SK-N-SH treated with all-trans-retinoic acid at 6 μM for 48 hours (cell line): ENCODE results near the gene PWWP2A.

Source experiments
- ATAC-seq: fragments of 200-7000 bp; cut with Tn5 transposase; 3 replicates; pipeline ENCODE4 v1.9.1; 2020; ENCODE audit warnings: mild to moderate bottlenecking, moderate library complexity
- ARNTL ChIP-seq: fragments of 450-650 bp; formaldehyde crosslinking; IDR thresholded peaks from 2 replicates; pipeline ENCODE4 v1.5.0; 2020; ENCODE audit warnings: low read depth, mild to moderate bottlenecking, moderate library complexity, borderline replicate concordance
- BACH2 ChIP-seq: fragments of 250-450 bp; sonication (Bioruptor Pico); IDR thresholded peaks from 2 replicates; pipeline ENCODE4 v1.9.0; 2021; ENCODE audit warnings: mild to moderate bottlenecking, borderline replicate concordance
- CSDC2 ChIP-seq: fragments of 250-450 bp; sonication (Bioruptor Pico); IDR thresholded peaks from 2 replicates; pipeline ENCODE4 v1.5.0; 2020; ENCODE audit warnings: mild to moderate bottlenecking, moderate library complexity
- ESRRG ChIP-seq: fragments of 250-450 bp; sonication (Bioruptor Pico); IDR thresholded peaks from 2 replicates; pipeline ENCODE4 v1.6.1; 2021; ENCODE audit warnings: mild to moderate bottlenecking
- GLIS3 ChIP-seq: fragments of 250-450 bp; sonication (Bioruptor Pico); IDR thresholded peaks from 2 replicates; pipeline ENCODE4 v1.5.0; 2020; ENCODE audit warnings: mild to moderate bottlenecking, moderate library complexity
- ISL1 ChIP-seq: fragments of 250-450 bp; sonication (Bioruptor Pico); IDR thresholded peaks from 2 replicates; pipeline ENCODE4 v2.1.2; 2022; ENCODE audit warnings: mild to moderate bottlenecking, moderate library complexity
- OSR1 ChIP-seq: fragments of 250-450 bp; sonication (Bioruptor Pico); IDR thresholded peaks from 2 replicates; pipeline ENCODE4 v1.8.0; 2022; ENCODE audit warnings: moderate library complexity, mild to moderate bottlenecking, inconsistent platforms
- PPARA ChIP-seq: fragments of 250-450 bp; sonication (Bioruptor Pico); IDR thresholded peaks from 2 replicates; pipeline ENCODE4 v1.5.0; 2020; ENCODE audit warnings: mild to moderate bottlenecking, borderline replicate concordance
- RARB ChIP-seq: fragments of 250-450 bp; sonication (Bioruptor Pico); IDR thresholded peaks from 2 replicates; pipeline ENCODE4 v1.8.0; 2021; ENCODE audit warnings: mild to moderate bottlenecking, moderate library complexity
- SNAI2 ChIP-seq: fragments of 250-450 bp; sonication (Bioruptor Pico); IDR thresholded peaks from 2 replicates; pipeline ENCODE4 v1.5.0; 2020; ENCODE audit warnings: mild to moderate bottlenecking, moderate library complexity
- TCF4 ChIP-seq: fragments of 250-450 bp; sonication (Bioruptor Pico); IDR thresholded peaks from 2 replicates; pipeline ENCODE4 v1.8.0; 2021; ENCODE audit warnings: mild to moderate bottlenecking, moderate library complexity, borderline replicate concordance
- TOX ChIP-seq: fragments of 250-450 bp; sonication (Bioruptor Pico); IDR thresholded peaks from 2 replicates; pipeline ENCODE4 v1.8.0; 2021; ENCODE audit warnings: mild to moderate bottlenecking, moderate library complexity, borderline replicate concordance
- ZC3H10 ChIP-seq: fragments of 250-450 bp; sonication (Bioruptor Pico); IDR thresholded peaks from 2 replicates; pipeline ENCODE4 v1.5.1; 2021; ENCODE audit warnings: mild to moderate bottlenecking, moderate library complexity
- ZFP3 ChIP-seq: fragments of 250-450 bp; sonication (Bioruptor Pico); IDR thresholded peaks from 2 replicates; pipeline ENCODE4 v1.5.0; 2020; ENCODE audit warnings: mild to moderate bottlenecking, moderate library complexity
- ZFP30 ChIP-seq: fragments of 450-650 bp; formaldehyde crosslinking; IDR thresholded peaks from 2 replicates; pipeline ENCODE4 v1.5.0; 2022; ENCODE audit warnings: mild to moderate bottlenecking, moderate library complexity
- ZNF565 ChIP-seq: fragments of 450-650 bp; formaldehyde crosslinking; conservative IDR thresholded peaks from 2 replicates; pipeline ENCODE4 v1.5.0; 2020; ENCODE audit warnings: low read depth, mild to moderate bottlenecking, moderate library complexity
- ZNF70 ChIP-seq: fragments of 450-650 bp; formaldehyde crosslinking; IDR thresholded peaks from 2 replicates; pipeline ENCODE4 v1.5.0; 2020; ENCODE audit warnings: mild to moderate bottlenecking, moderate library complexity
- ZNF8 ChIP-seq: fragments of 450-650 bp; formaldehyde crosslinking; IDR thresholded peaks from 2 replicates; pipeline ENCODE4 v1.5.0; 2020; ENCODE audit warnings: mild to moderate bottlenecking, moderate library complexity
- TF ChIP-seq, protein P1 (sequence below): fragments of 250-450 bp; sonication (Bioruptor Pico); IDR thresholded peaks from 2 replicates; pipeline ENCODE4 v1.5.1; 2021; ENCODE audit warnings: mild to moderate bottlenecking, moderate library complexity
- TF ChIP-seq, protein P2 (sequence below): fragments of 250-450 bp; sonication (Bioruptor Pico); IDR thresholded peaks from 2 replicates; pipeline ENCODE4 v1.5.0; 2020; ENCODE audit warnings: mild to moderate bottlenecking, moderate library complexity
- TF ChIP-seq, protein P3 (sequence below): fragments of 250-450 bp; sonication (Bioruptor Pico); IDR thresholded peaks from 2 replicates; pipeline ENCODE4 v1.8.0; 2021; ENCODE audit warnings: low read depth, mild to moderate bottlenecking, moderate library complexity, borderline replicate concordance
- TF ChIP-seq, protein P4 (sequence below): fragments of 250-450 bp; sonication (Bioruptor Pico); IDR thresholded peaks from 2 replicates; pipeline ENCODE4 v1.8.0; 2020; ENCODE audit warnings: mild to moderate bottlenecking, moderate library complexity, borderline replicate concordance

Gene PWWP2A

DNA sequence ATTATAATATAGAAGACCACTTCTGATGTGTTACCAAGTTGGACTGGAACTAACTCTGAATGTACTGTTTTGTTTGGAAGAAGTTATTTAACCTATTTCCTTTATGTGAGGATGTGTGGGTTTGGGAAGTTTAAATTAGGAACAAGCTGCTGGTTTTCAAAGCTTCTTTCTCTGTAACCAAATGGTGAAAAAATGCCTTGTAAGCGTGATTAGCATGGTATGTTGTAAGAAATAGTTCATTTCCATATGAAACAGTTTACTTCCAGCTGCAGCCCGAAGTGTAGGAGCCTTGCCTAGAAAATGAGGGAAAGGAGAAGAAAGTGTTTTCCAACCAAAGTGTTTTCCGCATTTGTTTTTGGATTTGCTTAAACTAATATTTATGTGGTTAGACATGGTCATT, 74.3 kb downstream of the PWWP2A start:
- TF ChIP-seq TCF4: no peak
- no peak for TF ChIP-seq CSDC2 (CRISPR knock-in tag)
- no peak for TF ChIP-seq ZNF8 (CRISPR knock-in tag)
- TF ChIP-seq OSR1: no peak
- TF ChIP-seq SNAI2: no peak
- no peak for TF ChIP-seq RARB (CRISPR knock-in tag)
- TF ChIP-seq BACH2 (CRISPR knock-in tag): no peak
- no peak for TF ChIP-seq ZFP30
- TF ChIP-seq, protein P1, sequence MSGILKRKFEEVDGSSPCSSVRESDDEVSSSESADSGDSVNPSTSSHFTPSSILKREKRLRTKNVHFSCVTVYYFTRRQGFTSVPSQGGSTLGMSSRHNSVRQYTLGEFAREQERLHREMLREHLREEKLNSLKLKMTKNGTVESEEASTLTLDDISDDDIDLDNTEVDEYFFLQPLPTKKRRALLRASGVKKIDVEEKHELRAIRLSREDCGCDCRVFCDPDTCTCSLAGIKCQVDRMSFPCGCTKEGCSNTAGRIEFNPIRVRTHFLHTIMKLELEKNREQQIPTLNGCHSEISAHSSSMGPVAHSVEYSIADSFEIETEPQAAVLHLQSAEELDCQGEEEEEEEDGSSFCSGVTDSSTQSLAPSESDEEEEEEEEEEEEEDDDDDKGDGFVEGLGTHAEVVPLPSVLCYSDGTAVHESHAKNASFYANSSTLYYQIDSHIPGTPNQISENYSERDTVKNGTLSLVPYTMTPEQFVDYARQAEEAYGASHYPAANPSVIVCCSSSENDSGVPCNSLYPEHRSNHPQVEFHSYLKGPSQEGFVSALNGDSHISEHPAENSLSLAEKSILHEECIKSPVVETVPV (CRISPR knock-in tag): no peak
- no peak for TF ChIP-seq ZC3H10 (CRISPR knock-in tag)
- TF ChIP-seq, protein P2, sequence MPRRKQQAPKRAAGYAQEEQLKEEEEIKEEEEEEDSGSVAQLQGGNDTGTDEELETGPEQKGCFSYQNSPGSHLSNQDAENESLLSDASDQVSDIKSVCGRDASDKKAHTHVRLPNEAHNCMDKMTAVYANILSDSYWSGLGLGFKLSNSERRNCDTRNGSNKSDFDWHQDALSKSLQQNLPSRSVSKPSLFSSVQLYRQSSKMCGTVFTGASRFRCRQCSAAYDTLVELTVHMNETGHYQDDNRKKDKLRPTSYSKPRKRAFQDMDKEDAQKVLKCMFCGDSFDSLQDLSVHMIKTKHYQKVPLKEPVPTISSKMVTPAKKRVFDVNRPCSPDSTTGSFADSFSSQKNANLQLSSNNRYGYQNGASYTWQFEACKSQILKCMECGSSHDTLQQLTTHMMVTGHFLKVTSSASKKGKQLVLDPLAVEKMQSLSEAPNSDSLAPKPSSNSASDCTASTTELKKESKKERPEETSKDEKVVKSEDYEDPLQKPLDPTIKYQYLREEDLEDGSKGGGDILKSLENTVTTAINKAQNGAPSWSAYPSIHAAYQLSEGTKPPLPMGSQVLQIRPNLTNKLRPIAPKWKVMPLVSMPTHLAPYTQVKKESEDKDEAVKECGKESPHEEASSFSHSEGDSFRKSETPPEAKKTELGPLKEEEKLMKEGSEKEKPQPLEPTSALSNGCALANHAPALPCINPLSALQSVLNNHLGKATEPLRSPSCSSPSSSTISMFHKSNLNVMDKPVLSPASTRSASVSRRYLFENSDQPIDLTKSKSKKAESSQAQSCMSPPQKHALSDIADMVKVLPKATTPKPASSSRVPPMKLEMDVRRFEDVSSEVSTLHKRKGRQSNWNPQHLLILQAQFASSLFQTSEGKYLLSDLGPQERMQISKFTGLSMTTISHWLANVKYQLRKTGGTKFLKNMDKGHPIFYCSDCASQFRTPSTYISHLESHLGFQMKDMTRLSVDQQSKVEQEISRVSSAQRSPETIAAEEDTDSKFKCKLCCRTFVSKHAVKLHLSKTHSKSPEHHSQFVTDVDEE (CRISPR knock-in tag): no peak
- TF ChIP-seq ISL1 (CRISPR knock-in tag): no peak
- TF ChIP-seq ZNF70 (CRISPR knock-in tag): no peak
- no peak for TF ChIP-seq GLIS3 (CRISPR knock-in tag)
- no peak for TF ChIP-seq ESRRG (CRISPR knock-in tag)
- TF ChIP-seq PPARA (CRISPR knock-in tag): no peak
- TF ChIP-seq, protein P3, sequence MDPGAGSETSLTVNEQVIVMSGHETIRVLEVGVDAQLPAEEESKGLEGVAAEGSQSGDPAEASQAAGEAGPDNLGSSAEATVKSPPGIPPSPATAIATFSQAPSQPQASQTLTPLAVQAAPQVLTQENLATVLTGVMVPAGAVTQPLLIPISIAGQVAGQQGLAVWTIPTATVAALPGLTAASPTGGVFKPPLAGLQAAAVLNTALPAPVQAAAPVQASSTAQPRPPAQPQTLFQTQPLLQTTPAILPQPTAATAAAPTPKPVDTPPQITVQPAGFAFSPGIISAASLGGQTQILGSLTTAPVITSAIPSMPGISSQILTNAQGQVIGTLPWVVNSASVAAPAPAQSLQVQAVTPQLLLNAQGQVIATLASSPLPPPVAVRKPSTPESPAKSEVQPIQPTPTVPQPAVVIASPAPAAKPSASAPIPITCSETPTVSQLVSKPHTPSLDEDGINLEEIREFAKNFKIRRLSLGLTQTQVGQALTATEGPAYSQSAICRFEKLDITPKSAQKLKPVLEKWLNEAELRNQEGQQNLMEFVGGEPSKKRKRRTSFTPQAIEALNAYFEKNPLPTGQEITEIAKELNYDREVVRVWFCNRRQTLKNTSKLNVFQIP (CRISPR knock-in tag): no peak
- no peak for TF ChIP-seq ZNF565
- no peak for TF ChIP-seq TOX (CRISPR knock-in tag)
- TF ChIP-seq, all 23 proteins: peak for 0
- ATAC-seq: no peak

DNA sequence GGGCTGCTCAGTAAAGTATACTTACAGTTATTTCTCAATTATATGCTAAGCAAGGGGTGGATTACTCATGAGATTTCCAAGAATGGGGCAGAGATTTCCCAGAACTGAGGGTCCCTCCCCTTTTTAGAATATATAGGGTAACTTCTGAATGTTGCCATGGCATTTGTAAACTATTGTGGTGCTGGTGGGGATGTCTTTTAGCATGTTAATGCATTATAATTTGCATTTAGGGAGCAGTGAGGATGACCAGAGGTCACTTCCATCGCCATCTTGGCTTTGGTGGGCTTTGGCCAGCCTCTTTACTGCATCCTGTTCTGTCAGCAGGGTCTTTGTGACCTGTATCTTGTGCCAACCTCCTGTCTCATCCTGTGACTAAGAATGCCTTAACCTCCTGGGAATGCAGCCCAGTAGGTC, 74.9 kb downstream of the PWWP2A start:
- TF ChIP-seq, protein P2 (CRISPR knock-in tag): no peak
- TF ChIP-seq RARB (CRISPR knock-in tag) (no peak), GLIS3 (CRISPR knock-in tag) (no peak), ESRRG (CRISPR knock-in tag) (no peak), ARNTL (CRISPR knock-in tag) (no peak), BACH2 (CRISPR knock-in tag) (no peak), ZNF565 (no peak), ZFP30 (no peak), ISL1 (CRISPR knock-in tag) (no peak), ZFP3 (CRISPR knock-in tag) (no peak), CSDC2 (CRISPR knock-in tag) (no peak), ZC3H10 (CRISPR knock-in tag) (no peak), TOX (CRISPR knock-in tag) (no peak), SNAI2 (no peak), PPARA (CRISPR knock-in tag) (no peak)
- TF ChIP-seq, protein P3 (CRISPR knock-in tag): no peak
- TF ChIP-seq, protein P4, sequence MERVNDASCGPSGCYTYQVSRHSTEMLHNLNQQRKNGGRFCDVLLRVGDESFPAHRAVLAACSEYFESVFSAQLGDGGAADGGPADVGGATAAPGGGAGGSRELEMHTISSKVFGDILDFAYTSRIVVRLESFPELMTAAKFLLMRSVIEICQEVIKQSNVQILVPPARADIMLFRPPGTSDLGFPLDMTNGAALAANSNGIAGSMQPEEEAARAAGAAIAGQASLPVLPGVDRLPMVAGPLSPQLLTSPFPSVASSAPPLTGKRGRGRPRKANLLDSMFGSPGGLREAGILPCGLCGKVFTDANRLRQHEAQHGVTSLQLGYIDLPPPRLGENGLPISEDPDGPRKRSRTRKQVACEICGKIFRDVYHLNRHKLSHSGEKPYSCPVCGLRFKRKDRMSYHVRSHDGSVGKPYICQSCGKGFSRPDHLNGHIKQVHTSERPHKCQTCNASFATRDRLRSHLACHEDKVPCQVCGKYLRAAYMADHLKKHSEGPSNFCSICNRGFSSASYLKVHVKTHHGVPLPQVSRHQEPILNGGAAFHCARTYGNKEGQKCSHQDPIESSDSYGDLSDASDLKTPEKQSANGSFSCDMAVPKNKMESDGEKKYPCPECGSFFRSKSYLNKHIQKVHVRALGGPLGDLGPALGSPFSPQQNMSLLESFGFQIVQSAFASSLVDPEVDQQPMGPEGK: no peak
- TF ChIP-seq, protein P1 (CRISPR knock-in tag): no peak
- ATAC-seq: no peak
